Aorta (tissue), 5 donors: Measurements from ENCODE around the gene SLC9A3. TPM values are rescaled to one million over a fixed set of nuclear protein-coding genes. Genes with fewer than 3 reads are reported as not detected.
"Not testable (repeated sequence)": the region's sequence is repeated elsewhere in the genome, so short reads cannot be mapped to it uniquely, and the experiment has no call there.

Experiments used
- ATAC-seq: fragments of 200-7000 bp; cut with Tn5 transposase; one replicate; pipeline ENCODE4 v1.9.1; 2022; ENCODE audit warnings: moderate library complexity; ENCODE audit not compliant: low FRiP score
- DNase-seq, 2 donors: peaks; one replicate each; pipeline ENCODE4 v3.0.0-alpha.2; 2020
- H3K27ac ChIP-seq, 2 donors: one replicate each; pipeline ENCODE4 v1.5.1; 2013; ENCODE audit warnings: low read length in 2 of 2, mild to moderate bottlenecking in 2 of 2, moderate library complexity in 2 of 2, control low read depth in 1 of 2, inconsistent platforms in 1 of 2, low read depth in 1 of 2
- H3K27me3 ChIP-seq, 2 donors: one replicate each; pipeline ENCODE4 v1.6.1; 2013; ENCODE audit warnings: control low read depth in 1 of 2, low read length in 1 of 2, mild to moderate bottlenecking in 1 of 2, moderate library complexity in 1 of 2; ENCODE audit not compliant: insufficient read depth in 2 of 2, control insufficient read depth in 1 of 2
- H3K36me3 ChIP-seq, 2 donors: one replicate each; pipeline ENCODE4 v1.6.1; 2013; ENCODE audit warnings: control low read depth in 1 of 2, low read length in 1 of 2, mild to moderate bottlenecking in 1 of 2; ENCODE audit not compliant: insufficient read depth in 2 of 2, control insufficient read depth in 1 of 2
- H3K4me1 ChIP-seq, 2 donors: one replicate each; pipeline ENCODE4 v1.6.1; 2013; ENCODE audit warnings: low read length in 2 of 2, control low read depth in 1 of 2, mild to moderate bottlenecking in 1 of 2, moderate library complexity in 1 of 2; ENCODE audit not compliant: insufficient read depth in 2 of 2, control insufficient read depth in 1 of 2
- H3K4me3 ChIP-seq, 2 donors: one replicate each; pipeline ENCODE4 v1.5.1; 2013; ENCODE audit warnings: low read length in 2 of 2, control low read depth in 1 of 2, mild to moderate bottlenecking in 1 of 2
- H3K9me3 ChIP-seq: one replicate; pipeline ENCODE4 v1.6.1; 2013; ENCODE audit warnings: mild to moderate bottlenecking, low read length; ENCODE audit not compliant: control insufficient read depth
- WGBS, 2 donors: extraction: QIAGEN DNeasy Blood & Tissue Kit; methylation state at CpG; one replicate each; pipeline ENCODE4 v1.1.7; 2013; 5-methylcytosine and 5-hydroxymethylcytosine counted together
- intact Hi-C, 2 donors: fragments of 100-400 bp; cut with DNase I; formaldehyde crosslinking; loops; one replicate each; pipeline versions ENCODE4 v1.14.2 to v1.15.0; 2022
- polyA plus RNA-seq, 2 donors: library from polyadenylated mRNA; stranded (reverse); fragments of 200-250 nt; gene quantifications; one replicate each; pipeline ENCODE4 v1.2.3, GENCODE V29; 2013
- total RNA-seq, 2 donors: library from RNA; stranded (reverse); fragmentation: NEBNext Ultra II Directional; extraction: Animal tissue kit (Norgen Biotek cat#: 25700); gene quantifications; one replicate each; pipeline ENCODE4 v1.2.1, GENCODE V29; 2021
- donor health status: healthy with polysubstance abuse.
- donor health status: Bipolar disorder and iron deficiency.
- donor health status: DM: no; HTN: no; CAD: no.
- donor health status: DM: no; HTN: no; CAD: no.
- donor health status: DM: yes; HTN: yes; CAD: no.

The SLC9A3 gene
- total and polyA plus RNA-seq, 4 donors, result 0.59 to 4.3 (median 0.95) TPM

DNA sequence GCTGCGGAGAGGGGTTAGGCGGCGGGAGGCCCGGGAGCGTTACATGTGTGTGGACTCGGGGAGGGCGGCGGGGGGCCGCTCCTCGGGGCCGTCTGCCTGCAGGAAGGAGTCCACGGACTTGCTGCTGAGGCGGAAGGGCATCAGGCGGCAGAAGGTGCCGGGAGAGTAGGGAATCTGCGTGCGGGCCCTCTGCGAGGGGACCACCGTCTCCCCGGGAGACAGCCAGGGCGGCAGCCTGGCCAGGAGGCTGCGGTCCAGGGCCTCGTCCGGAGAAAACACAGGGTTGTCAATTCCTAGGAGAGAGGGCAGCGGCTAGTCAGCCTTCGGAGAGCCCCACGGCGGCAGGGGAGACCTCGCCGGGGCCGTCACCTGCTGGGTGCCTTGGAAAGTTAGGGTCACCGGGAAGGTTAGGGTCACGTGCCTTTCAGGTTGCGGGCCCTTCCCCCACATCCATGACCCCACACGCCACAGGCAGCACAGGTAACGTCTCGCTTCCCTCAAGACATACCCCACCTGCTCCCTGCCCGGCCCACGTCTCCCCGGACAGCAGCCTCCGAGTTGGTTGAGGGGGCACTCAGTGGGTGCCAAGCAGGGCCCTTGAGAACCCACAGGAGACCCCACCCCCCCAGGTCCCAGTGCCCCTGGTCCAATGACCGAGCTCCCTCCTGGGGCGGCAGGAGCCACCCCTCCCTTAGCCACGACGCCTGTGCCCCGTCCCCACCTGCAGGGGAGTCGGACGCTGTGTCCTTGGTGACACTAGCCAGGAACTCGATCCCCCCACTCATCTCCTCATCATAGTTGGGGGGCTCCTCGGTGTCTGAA lies 49.2 kb downstream of the SLC9A3 start:
- intact Hi-C loops, result loop anchor here in 1 of 2 donors (10.0 kb wide), 1 partner anchor 140 kb away; the partner anchor contains the start of gene CEP72
- Histone ChIP-seq H3K4me3 (no peak overlapping the region), H3K27ac (no peak overlapping the region), H3K4me1 (no peaks in the 10 kb centered on the region), H3K27me3 (no peaks in the 10 kb centered on the region), H3K36me3 (no peaks in the 10 kb centered on the region), H3K9me3 (no peaks in the 10 kb centered on the region)
- 17 to 25% methylated on average over 37 to 50 of the region's 50 CpGs for WGBS, 2 donors
- ATAC-seq, result no peak
- peak; percentile 45 to 77 for DNase-seq

DNA sequence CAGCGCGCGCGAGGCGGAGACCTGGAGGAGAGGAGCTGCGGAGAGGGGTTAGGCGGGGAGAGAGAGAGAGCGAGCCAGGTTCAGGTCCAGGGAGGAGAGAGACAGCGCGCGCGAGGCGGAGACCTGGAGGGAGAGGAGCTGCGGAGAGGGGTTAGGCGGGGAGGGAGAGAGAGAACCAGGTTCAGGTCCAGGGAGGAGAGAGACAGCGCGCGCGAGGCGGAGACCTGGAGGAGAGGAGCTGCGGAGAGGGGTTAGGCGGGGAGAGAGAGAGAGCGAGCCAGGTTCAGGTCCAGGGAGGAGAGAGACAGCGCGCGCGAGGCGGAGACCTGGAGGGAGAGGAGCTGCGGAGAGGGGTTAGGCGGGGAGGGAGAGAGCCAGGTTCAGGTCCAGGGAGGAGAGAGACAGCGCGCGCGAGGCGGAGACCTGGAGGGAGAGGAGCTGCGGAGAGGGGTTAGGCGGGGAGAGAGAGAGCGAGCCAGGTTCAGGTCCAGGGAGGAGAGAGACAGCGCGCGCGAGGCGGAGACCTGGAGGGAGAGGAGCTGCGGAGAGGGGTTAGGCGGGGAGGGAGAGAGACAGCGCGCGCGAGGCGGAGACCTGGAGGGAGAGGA lies 49.9 kb downstream of the SLC9A3 start:
- intact Hi-C loops, result loop anchor here in 1 of 2 donors (10.0 kb wide), 1 partner anchor 140 kb away; the partner anchor contains the start of gene CEP72
- 0 to 1% methylated on average over 7 to 14 of the region's 50 CpGs for WGBS, 2 donors

DNA sequence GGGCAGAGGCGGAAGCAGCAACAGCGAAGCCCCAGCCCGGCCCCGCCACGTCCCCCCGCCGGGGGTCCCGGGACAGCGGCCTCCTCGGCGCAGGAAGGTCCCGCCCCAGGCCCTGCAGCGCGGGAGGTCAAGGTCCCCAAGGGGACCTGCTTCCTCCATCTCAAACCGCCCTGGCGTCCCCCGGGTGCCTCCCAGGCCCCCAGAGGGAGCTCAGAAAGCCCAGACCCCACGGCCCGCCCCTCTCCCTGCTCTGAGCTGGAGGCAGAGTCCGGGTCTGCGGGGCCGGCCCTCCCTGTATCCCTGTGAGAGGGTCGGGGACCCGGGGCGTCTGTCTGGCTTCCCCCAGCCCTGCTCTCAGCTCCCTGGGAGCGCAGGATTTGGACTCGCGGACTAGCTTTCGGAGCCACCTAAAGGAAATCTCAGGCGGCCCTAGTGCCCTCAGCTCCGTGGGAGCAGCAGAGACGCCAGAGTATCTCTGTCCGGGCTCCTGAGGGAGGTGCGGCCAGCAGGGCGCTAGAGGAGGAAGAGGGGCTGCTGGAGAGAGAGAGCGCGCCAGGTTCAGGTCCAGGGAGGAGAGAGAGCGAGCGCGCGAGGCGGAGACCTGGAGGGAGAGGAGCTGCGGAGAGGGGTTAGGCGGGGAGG lies 50.6 kb downstream of the SLC9A3 start:
- Histone ChIP-seq H3K27ac (no peak overlapping the region), H3K4me3 (peak overlapping the region; percentile 71 to 82), H3K36me3 (no peaks in the 10 kb centered on the region), H3K27me3 (no peaks in the 10 kb centered on the region), H3K4me1 (no peaks in the 10 kb centered on the region), H3K9me3 (no peaks in the 10 kb centered on the region)
- intact Hi-C loops, result loop anchor here in 1 of 2 donors (10.0 kb wide), 1 partner anchor 141 kb away; the partner anchor contains the start of gene CEP72
- 0% methylated on average over 42 to 44 of the region's 44 CpGs for WGBS, 2 donors
- ATAC-seq (no peak), DNase-seq (peak; percentile 63 to 83)

More for the DNA sequence above, 49.9 kb downstream of the SLC9A3 start:
- peak in 1 of 2 donors; percentile 8 for DNase-seq
- not testable (repeated sequence) for H3K9me3 ChIP-seq, ATAC-seq, H3K27ac ChIP-seq, H3K4me1 ChIP-seq, H3K27me3 ChIP-seq, H3K36me3 ChIP-seq, H3K4me3 ChIP-seq

DNA sequence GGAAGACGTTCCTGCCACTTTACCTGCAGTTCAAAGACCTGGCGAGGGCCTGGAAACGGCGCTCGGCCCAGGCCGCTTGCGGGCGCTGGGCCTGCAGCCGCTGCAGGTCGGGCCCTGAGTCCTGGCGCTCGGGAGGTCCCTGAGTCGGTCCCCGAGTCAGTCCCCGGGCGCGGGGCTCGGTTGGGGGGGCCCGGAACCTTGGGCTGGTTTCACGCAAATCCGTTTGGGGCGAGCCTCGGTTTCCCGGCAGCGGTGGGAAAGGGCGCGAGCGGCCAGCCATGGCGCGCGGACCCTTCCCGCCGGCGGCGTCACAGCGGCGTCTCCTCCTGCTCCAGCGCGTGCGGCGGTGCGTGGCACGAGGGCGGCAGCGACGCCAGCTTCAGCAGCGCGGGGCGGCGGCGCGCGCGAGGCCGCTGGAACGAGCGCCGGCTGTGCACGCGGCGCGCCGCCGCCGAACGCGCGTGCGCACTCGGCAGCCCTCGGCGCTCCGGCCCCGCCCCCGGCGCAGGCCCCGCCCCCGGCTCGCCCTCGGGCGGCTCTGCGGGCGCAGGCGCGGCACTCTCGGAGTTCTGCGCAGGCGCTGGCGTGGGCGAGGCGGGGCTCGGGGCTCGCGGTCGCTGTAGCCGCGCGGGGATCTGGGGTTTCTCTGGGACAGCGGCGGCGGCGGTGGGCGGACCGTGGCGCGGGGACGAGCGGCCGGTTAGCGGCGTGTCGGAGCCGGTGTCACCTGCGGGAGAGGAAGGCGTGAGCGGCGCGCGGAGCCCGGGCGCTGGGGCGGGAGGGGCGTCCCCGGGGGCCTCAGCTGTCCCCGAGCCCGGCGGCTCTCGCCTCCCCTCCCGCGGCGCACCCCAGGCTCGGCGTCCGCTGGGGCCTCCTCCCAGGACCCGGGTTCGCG lies 51.3 kb downstream of the SLC9A3 start:
- Histone ChIP-seq H3K36me3 (no peaks in the 10 kb centered on the region), H3K27ac (no peak overlapping the region), H3K4me3 (peak overlapping the region; percentile 71 to 82), H3K4me1 (no peaks in the 10 kb centered on the region), H3K27me3 (no peaks in the 10 kb centered on the region), H3K9me3 (no peaks in the 10 kb centered on the region)
- ATAC-seq, result peak; percentile 89
- 0 to 1% methylated on average over 46 to 137 of the region's 137 CpGs for WGBS, 2 donors
- intact Hi-C loops, result loop anchor here in 1 of 2 donors (10.0 kb wide), 1 partner anchor 142 kb away; the partner anchor contains the start of gene CEP72
- peak; percentile 91 to 97 for DNase-seq

DNA sequence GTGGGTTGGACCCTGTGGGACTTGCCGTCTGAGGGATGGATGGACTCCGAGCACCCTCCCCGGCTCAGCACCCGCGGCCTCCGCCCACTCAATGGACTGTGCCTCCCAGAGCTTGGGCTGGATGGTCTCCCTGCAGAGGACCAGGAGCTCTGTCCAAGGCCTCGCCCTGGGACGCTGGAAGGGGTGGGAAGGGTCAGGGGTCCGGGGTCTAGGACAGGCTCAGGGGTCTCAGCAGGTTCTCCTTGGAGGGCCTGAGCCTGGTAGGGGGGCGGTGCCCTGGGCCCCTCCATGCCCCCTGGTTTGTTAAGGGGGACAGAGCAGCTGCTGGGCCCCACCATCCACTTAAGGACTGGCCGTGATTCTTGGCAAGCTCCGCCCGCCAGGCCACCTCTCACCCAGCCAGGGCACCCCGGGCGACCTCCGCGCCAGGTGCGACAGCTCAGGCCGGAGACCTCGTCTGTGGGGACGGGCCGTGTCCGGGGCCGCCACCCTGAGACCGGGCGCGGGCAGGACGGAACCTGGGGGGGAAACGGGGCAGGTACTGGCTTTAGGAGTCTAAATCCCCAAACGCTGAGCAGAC lies 52.1 kb downstream of the SLC9A3 start:
- Histone ChIP-seq H3K9me3 (no peaks in the 10 kb centered on the region), H3K4me1 (no peaks in the 10 kb centered on the region), H3K36me3 (no peaks in the 10 kb centered on the region), H3K27me3 (no peaks in the 10 kb centered on the region), H3K4me3 (peak overlapping the region; percentile 3 to 9), H3K27ac (no peak overlapping the region)
- WGBS, 2 donors, result 10 to 18% methylated on average over 29 to 30 of the region's 30 CpGs
- ATAC-seq, result peak; percentile 37
- intact Hi-C loops, result loop anchor here in 1 of 2 donors (10.0 kb wide), 1 partner anchor 143 kb away; the partner anchor contains the start of gene CEP72
- peak; percentile 64 to 80 for DNase-seq

DNA sequence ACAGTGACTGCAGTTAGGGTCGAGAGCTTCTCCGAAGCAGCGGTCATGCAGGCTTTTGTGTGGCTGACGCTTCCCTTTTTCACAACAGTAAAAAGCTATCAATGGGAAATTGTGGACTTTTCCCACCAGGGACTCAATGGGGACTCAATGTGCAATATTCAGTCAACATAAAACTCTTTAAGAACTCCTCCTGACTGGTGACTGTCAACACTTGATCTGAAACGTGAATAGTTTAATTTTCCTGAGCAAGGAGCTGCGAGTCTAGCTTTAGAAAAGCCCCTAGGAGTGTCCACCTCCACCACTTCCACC lies 52.5 kb downstream of the SLC9A3 start:
- no peak for ATAC-seq
- 80 to 88% methylated on average over 6 of the region's 6 CpGs for WGBS, 2 donors
- H3K36me3 ChIP-seq, result no peaks in the 10 kb centered on the region
- no peaks in the 10 kb centered on the region for H3K27me3 ChIP-seq
- no peak overlapping the region for H3K27ac ChIP-seq
- no peaks in the 10 kb centered on the region for H3K4me1 ChIP-seq
- DNase-seq, result no peak
- no peak overlapping the region for H3K4me3 ChIP-seq
- intact Hi-C loops, result loop anchor here in 1 of 2 donors (10.0 kb wide), 1 partner anchor 143 kb away; the partner anchor contains the start of gene CEP72
- H3K9me3 ChIP-seq, result no peaks in the 10 kb centered on the region

DNA sequence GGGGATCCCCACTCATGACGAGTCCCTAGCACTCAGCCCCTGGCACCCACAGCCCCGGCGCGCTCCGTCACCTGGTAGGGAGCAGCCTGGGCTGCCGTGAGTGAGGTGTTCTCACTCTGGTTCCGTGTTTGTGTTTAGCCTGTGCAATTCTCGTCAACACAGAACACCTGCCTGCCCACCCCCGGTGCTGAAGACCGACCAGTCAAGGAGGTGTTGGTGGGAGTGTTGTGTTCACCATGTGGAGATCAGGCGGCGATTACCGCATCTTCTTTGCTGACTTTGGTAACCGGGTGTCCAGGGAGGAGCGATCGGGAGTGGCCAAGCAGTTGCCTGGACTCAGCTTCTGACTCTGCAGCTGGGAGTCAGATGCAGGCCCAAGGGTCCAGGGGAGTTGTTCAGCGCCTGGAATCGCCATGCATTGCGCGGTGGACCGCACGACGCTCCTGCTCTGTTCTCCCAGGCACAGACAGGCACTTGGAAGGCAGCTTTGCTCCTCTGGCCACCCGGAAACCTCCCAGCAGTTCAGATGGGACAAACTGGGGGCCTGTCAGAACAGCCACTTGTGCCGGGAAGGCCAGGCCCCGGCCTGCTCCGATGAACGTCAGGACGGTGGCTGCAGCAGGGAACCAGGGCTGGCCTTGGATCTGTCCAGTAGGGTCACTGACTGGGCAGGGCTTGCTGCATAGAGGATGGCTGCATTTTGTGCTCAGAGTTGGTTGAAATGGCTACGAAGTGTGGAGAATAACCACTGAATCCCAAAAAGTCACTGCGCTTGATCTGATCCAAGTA lies 53.1 kb downstream of the SLC9A3 start:
- no peak overlapping the region for H3K4me3 ChIP-seq
- no peaks in the 10 kb centered on the region for H3K9me3 ChIP-seq
- no peaks in the 10 kb centered on the region for H3K4me1 ChIP-seq
- no peaks in the 10 kb centered on the region for H3K27me3 ChIP-seq
- WGBS, 2 donors, result 90 to 94% methylated on average over 31 of the region's 31 CpGs
- no peaks in the 10 kb centered on the region for H3K36me3 ChIP-seq
- ATAC-seq (no peak), DNase-seq (peak; percentile 45 to 62)
- H3K27ac ChIP-seq, result no peak overlapping the region
- intact Hi-C loops, result loop anchor here in 1 of 2 donors (10.0 kb wide), 1 partner anchor 144 kb away; the partner anchor contains the start of gene CEP72
